HL-60 (cell line): ENCODE measurements around the gene SLC39A10.

Experiments
- DNase-seq, 2 experiments: peaks; one replicate each; pipeline ENCODE4 v3.0.0-alpha.2; 2010 to 2020; ENCODE audit warnings: low read depth in 1 of 2, low spot score in 1 of 2
- H3K27ac ChIP-seq: fragments of 250-450 bp; sonication (Bioruptor Pico); replicated peaks from 2 replicates; pipeline ENCODE4 v1.5.1; 2020; ENCODE audit warnings: mild to moderate bottlenecking, moderate library complexity
- H3K27me3 ChIP-seq: fragments of 250-450 bp; sonication (Bioruptor Pico); 2 replicates; pipeline ENCODE4 v1.5.1; 2021; ENCODE audit warnings: mild to moderate bottlenecking, moderate library complexity; ENCODE audit not compliant: insufficient read depth, poor library complexity, severe bottlenecking
- H3K4me3 ChIP-seq: replicated peaks from 2 replicates; pipeline ENCODE4 v1.5.1; 2011; ENCODE audit warnings: mild to moderate bottlenecking, control low read depth, low read length; ENCODE audit not compliant: insufficient read depth
- GABPA ChIP-seq: IDR thresholded peaks from 2 replicates; pipeline ENCODE4 v1.6.1; 2012; ENCODE audit warnings: low read depth
- POLR2AphosphoS5 ChIP-seq: IDR thresholded peaks from 2 replicates; pipeline ENCODE4 v1.6.1; 2012; ENCODE audit warnings: low read depth
- SPI1 ChIP-seq: IDR thresholded peaks from 2 replicates; pipeline ENCODE4 v1.6.1; 2012; ENCODE audit warnings: low read depth, mild to moderate bottlenecking, borderline replicate concordance
- TF ChIP-seq, protein P1 (sequence below): IDR thresholded peaks from 2 replicates; pipeline ENCODE4 v1.6.1; 2012; ENCODE audit warnings: low read depth; ENCODE audit not compliant: insufficient replicate concordance
- TF ChIP-seq, protein P2 (sequence below): IDR thresholded peaks from one replicate; pipeline ENCODE4 v1.5.1; 2011; ENCODE audit warnings: low read length, control low read depth, inconsistent platforms; ENCODE audit not compliant: insufficient read depth

The SLC39A10 gene

DNA sequence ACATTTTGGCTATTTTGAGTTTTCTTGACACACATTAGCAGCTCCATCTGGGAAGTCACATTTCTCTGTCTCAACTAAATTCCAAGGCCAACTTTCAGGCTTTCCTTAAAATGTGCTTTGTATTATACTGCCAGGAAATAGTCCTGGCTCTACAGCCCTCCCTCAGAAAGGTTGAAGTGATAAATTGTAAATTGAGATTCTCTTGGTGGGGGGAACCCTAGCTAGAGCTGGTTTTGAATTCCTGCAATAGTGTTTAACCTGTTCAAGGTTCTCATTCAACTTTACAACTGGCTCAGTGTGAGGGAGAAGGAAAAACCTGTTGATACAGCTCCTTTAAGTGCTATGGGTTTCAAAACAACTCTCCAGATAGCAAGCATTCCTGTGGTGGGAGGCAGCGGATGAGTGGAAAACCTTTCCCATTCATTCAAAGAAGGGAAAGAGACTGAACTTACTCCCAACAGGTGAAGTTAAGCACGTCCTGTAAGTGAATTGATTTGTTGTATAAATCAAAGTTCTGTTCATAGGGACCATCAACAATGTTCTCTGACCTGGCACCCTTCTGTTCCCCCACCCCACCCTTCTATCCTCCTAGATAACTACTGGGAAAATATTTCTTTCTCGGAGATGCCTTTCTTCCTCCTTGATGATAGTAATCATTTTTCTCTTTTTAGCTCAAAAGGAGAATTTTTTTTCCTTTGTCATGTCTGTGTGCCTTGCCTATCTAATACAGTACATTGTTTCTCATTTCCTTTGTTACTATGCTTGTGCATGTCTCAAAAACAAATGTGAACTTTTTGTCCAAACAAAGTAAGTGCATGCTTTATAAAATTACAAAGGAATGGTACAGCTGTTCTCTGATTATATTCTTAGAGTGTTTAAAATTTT is 44.2 kb upstream of the SLC39A10 start:
- H3K27ac ChIP-seq = no peak overlapping the region

DNA sequence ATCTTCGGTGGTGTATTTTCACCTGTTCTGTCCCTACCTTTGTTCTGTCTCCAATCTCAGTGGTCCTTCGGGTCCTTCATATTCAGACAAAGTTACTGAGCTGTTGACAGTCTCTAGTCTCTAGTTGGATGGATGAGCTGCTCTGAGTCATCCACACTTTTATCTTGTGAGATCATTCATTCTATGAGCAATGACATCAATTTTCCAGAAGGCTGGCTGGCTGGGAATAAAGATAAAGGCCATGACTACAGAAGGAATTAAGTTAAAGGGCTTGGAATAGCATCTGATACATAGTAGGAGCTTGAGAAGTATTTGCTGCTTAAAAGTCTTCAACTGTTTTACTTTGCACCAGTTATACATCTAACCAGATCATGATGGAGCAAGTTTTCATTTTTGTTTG is 43.1 kb upstream of the SLC39A10 start:
- Histone ChIP-seq H3K27me3 (no peaks in the 10 kb centered on the region), H3K4me3 (no peak overlapping the region), H3K27ac (no peak overlapping the region)
- no peak for TF ChIP-seq POLR2AphosphoS5
- TF ChIP-seq SPI1 = no peak
- TF ChIP-seq, protein P1, sequence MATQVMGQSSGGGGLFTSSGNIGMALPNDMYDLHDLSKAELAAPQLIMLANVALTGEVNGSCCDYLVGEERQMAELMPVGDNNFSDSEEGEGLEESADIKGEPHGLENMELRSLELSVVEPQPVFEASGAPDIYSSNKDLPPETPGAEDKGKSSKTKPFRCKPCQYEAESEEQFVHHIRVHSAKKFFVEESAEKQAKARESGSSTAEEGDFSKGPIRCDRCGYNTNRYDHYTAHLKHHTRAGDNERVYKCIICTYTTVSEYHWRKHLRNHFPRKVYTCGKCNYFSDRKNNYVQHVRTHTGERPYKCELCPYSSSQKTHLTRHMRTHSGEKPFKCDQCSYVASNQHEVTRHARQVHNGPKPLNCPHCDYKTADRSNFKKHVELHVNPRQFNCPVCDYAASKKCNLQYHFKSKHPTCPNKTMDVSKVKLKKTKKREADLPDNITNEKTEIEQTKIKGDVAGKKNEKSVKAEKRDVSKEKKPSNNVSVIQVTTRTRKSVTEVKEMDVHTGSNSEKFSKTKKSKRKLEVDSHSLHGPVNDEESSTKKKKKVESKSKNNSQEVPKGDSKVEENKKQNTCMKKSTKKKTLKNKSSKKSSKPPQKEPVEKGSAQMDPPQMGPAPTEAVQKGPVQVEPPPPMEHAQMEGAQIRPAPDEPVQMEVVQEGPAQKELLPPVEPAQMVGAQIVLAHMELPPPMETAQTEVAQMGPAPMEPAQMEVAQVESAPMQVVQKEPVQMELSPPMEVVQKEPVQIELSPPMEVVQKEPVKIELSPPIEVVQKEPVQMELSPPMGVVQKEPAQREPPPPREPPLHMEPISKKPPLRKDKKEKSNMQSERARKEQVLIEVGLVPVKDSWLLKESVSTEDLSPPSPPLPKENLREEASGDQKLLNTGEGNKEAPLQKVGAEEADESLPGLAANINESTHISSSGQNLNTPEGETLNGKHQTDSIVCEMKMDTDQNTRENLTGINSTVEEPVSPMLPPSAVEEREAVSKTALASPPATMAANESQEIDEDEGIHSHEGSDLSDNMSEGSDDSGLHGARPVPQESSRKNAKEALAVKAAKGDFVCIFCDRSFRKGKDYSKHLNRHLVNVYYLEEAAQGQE = no peak
- TF ChIP-seq, protein P2, sequence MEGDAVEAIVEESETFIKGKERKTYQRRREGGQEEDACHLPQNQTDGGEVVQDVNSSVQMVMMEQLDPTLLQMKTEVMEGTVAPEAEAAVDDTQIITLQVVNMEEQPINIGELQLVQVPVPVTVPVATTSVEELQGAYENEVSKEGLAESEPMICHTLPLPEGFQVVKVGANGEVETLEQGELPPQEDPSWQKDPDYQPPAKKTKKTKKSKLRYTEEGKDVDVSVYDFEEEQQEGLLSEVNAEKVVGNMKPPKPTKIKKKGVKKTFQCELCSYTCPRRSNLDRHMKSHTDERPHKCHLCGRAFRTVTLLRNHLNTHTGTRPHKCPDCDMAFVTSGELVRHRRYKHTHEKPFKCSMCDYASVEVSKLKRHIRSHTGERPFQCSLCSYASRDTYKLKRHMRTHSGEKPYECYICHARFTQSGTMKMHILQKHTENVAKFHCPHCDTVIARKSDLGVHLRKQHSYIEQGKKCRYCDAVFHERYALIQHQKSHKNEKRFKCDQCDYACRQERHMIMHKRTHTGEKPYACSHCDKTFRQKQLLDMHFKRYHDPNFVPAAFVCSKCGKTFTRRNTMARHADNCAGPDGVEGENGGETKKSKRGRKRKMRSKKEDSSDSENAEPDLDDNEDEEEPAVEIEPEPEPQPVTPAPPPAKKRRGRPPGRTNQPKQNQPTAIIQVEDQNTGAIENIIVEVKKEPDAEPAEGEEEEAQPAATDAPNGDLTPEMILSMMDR = no peak
- no peak for TF ChIP-seq GABPA
- DNase-seq = no peak

More for the DNA sequence above, 44.2 kb upstream of the SLC39A10 start:
- Histone ChIP-seq H3K4me3 (no peak overlapping the region), H3K27me3 (no peaks in the 10 kb centered on the region)
- no peak for TF ChIP-seq GABPA
- DNase-seq = no peak

DNA sequence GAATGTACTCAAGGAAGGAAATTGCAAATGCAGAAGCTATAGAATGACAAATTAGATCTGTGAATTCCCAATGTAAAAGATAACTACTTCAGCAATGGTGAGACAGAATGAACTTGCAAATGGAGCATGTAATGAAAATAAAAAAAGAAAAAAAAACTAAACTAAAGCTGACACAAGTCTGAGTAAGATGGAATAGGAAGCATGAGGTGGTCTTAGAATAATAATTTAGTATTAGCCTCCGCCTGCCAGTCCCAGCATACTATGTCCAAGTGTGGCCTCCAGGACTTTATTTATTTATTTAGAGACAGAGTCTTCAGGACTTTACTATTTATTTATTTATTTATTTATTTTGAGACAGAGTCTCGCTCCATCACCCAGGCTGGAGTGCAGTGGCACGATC is 37.4 kb upstream of the SLC39A10 start:
- Histone ChIP-seq H3K27me3 (no peaks in the 10 kb centered on the region), H3K4me3 (no peak overlapping the region), H3K27ac (no peak overlapping the region)
- TF ChIP-seq SPI1 (no peak), GABPA (no peak), POLR2AphosphoS5 (no peak)
- TF ChIP-seq, protein P1 = no peak
- TF ChIP-seq, protein P2 = no peak
- DNase-seq = no peak

DNA sequence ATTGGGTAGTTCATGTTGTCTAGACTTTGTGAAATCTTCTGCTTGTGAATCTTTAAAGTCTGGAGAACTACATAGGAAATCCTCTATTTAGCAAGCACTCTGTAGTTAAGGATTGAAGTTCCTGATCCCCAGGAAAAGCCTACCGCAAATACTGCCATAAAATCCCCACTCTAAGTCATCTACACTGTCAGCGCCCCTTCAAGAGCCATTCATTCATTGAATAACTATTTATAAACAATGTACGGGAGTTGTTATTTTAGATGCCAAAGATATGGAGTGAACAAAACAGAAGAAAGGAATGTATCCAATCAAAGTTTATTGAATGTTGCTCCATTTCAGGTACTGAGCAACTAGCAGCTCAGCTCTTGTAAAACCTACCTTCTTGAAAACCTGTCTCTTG is 36.5 kb upstream of the SLC39A10 start:
- Histone ChIP-seq H3K27me3 (no peaks in the 10 kb centered on the region), H3K4me3 (no peak overlapping the region), H3K27ac (no peak overlapping the region)
- TF ChIP-seq SPI1 = no peak
- TF ChIP-seq, protein P2 = no peak
- no peak for TF ChIP-seq POLR2AphosphoS5
- TF ChIP-seq, protein P1 = no peak
- TF ChIP-seq GABPA = no peak
- DNase-seq = no peak
